HG02943 (cell line): ENCODE measurements around the gene LRRC4C.

Experiments
- ATAC-seq: cut with Tn5 transposase; IDR thresholded peaks from one replicate; pipeline ENCODE4 v1.9.1; 2021; ENCODE audit warnings: mild to moderate bottlenecking, low read depth, moderate library complexity; ENCODE audit not compliant: unreplicated experiment

Gene LRRC4C

DNA sequence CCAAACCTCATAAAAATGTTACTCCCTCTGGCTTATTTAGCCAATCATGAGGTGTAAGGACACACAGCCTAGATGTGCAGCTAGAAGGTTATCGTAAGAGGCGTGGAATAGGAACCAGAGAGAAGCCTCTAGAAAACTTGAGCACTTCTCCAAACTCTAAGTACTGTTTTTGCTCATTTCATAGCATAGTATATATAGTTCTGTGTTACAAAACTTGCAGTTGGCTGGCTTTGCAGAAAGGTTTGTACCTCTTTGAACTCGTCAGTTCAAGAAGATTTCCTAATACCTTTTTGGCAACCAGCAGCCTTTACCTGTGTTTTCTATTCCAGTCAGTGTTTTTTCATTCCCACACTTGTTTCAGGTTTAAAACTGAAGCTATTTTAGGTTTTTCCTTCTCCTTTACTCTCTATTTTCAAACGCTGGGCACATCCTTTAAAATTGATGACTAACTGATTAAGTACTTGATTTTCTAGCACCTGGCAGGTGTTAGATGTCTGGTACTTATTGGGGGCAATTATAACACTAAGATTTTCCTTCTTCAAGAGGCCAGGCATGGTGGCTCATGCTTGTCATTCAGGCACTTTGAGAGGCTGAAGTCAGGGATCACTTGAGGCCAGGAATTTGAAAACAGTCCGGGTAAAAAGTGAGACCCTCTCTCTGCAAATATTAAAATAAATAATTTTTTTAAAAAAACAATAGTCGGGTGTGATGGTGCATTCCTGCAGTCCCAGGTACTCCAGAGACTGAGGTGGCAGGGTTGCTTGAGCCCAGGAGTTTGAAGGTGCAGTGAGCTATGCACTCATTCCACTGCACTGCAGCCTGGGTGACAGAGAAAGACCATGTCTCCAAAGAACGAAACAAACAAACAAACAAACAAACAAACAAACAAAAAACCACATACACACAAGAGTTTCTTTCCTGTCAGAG is 125.2 kb downstream of the LRRC4C start:
- ATAC-seq = no peak

- no peak for ATAC-seq
Observed at GRCh38 chr11:41333357-41333756, 126.1 kb downstream of the LRRC4C start.

- no peak for ATAC-seq
Observed at GRCh38 chr11:41328324-41328723, 131.1 kb downstream of the LRRC4C start.

DNA sequence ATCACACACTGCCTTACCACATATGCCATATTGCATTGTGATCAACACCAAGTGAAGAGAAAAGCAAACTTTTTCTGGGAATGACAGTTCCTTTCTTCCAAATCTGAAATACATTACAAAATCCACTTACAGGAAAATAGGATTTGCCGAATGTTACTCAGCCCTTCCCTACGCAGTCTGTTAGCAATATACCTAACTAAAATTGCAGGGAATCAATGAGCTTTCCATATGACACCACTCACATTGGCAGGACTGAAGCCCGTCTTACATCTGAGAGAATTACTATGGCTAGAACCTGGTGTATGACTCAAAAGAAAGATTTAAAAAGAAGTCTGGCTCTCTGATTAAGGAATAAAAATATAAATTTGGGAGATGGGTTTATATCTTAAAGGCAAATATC is 136.0 kb downstream of the LRRC4C start:
- no peak for ATAC-seq

DNA sequence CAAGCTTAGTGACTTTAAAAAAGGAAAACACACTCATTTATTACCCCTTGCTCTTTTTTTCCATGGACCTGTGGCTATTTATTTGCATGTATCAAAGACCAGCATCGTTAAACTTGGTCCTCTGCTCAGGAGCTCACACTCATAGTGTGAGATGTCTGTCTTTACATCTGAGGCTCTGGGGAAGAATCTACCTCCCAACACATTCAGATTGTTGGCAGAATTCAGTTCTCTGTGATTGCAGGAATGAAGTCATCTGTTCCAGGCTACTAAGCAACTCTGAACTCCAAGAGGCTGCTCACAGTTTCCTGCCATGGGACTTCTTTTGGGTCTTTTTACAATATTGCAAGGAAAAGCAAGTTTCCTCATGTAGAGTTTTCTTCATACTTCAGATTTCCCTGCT is 138.8 kb downstream of the LRRC4C start:
- ATAC-seq = no peak

GRCh38 chr11:41320238-41320637 is 139.2 kb downstream of the LRRC4C start:
- no peak for ATAC-seq

DNA sequence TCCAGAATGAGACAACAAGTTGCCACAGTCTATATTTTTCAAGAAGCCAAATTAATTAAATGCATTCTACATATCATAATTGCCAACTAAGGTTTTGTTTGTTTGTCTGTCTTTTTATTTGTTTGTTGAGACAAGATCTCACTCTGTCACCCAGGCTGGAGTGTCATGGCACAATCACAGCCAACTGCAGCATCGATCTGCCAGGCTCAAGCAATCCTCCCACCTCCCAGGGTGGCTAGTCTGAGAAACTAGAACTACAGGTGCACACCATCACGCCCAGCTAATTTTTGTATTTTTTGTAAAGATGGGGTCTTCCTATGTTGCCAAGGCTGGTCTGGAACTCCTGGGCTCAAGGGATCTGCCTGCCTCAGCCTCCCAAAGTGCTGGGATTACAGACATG is 140.0 kb downstream of the LRRC4C start:
- no peak for ATAC-seq

DNA sequence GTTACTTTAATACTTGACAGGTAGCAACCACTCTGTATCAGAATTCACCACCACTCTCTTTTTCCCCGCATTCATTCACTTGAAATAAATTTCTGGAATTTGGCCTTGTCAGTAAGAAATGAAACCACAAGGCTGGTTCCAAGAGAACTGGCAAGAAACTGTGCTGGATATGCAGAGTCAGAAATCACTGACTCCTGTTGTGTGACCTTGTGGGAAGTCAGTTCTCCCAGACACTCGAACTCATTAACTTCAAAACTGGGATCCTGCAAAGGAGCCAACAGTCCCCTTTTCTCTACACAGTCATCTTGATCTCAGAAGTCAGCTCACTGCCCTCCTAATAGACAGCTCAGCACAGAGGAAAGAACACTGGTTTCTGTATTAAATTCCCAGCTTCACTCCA is 142.7 kb downstream of the LRRC4C start:
- ATAC-seq = no peak

DNA sequence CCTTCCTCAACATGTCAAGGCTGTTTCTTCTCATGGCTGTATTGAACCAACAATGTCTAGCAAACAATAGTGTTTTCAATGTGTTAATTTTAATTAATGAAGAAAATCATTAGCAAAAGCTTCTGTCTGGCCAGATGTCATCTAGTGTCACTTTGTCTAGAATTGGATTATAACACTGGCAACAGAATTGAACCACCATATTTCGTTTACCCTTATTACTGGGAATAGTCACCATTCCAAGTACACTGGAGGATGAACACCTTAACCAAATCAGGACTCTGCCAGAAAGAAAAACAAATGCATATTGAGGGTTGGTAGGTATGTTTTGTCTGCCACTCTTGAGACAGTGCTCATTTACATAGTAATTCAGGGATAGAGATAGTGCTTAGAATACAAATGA is 146.2 kb downstream of the LRRC4C start:
- no peak for ATAC-seq

- no peak for ATAC-seq
Observed at GRCh38 chr11:41309716-41310115, 149.7 kb downstream of the LRRC4C start.

DNA sequence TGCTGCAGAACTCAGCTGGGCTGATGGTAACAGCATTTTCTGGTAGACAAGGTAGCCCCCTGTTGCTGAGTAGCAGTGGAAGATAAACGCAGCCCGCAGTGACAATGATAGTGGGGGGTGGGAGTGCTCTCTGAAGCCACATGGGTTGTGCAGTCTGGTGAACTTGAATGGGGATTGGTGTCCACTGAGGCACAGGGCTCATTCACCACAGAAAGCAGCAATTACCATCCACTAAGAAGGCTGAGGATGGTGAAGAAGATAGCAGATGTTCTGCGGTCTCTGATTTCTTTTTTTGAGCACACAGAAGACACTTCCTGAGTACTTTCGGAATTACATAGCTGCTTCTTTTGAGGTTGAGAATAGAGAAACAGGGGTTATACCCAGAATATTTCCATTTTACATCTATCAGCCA is 150.3 kb downstream of the LRRC4C start:
- ATAC-seq = no peak

DNA sequence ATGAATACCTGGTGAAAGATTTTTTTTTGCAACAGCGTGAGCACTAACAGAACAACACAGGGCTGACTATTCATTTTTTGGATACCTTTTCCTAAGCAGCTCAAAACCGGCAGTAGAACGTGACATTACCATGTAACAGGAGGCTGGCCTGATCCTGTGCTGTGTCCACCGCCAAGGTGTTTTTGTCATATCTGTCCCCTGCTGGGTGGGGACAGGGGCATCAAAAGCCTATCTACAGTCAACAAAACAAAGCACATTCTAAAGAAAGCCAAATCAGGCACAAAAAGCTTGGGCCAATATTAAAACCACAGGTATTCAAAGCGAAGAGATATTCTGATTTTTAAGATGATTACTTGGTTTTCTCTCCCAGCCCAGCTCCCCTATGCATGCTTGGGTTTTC is 151.2 kb downstream of the LRRC4C start:
- ATAC-seq = no peak

GRCh38 chr11:41307296-41308080 is 152.0 kb downstream of the LRRC4C start:
- ATAC-seq = no peak

DNA sequence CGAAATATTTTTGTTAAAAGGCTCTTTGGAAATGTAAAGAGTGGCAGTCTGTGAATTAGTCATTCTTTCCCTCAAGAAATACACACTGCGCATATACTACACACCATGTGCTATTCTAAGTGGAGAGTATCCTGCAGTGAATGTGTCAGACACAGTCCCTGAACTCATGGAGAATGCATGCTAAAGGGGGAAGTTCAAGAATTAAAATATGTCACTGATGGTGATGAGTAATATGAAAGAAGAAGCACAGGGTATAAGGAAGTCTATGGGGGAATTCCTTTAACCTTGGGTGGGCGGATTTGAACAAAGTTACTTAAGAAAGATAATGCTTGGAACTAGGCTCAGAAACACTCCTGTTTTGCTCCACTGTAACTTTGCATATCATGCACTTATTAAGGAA is 153.0 kb downstream of the LRRC4C start:
- ATAC-seq = no peak

DNA sequence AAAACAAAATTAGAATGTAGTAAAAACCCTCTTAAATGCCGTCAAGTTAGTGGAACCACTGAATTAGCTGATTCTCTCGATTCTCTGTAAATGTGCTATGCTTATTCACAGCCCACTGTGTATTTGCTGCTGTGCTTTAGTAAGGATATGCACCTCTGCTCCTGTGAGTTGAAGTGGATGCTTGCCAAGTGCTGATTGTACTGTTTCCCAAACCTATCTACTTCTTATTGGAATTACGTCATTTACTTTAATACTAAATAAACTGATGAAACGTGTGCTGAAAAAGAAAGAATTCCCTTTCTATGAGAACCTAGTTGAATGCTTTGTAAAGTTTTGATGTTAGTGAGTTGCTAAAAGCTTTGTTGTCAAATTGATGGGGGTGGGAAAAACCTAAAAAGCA is 158.4 kb downstream of the LRRC4C start:
- ATAC-seq = no peak

- no peak for ATAC-seq
Observed at GRCh38 chr11:41289408-41289807, 170.0 kb downstream of the LRRC4C start.

DNA sequence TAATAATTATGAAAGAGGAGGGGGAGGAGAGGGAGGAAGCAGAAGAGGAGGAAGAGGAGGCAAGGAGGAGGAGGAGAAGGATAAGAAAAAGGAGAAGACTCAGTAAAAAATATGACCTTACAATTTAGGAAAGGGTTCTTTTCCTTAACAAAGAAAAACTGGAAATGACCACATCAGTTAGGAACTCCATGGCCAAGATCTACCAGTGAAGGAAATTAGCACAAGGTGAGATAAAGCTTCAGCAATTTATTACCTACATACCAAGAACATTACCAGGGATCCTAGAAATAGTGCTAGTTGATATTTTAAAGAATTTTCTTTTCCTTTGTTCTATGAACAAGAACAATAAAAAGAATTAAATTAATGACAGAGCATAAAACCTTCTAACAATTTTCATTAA is 172.7 kb downstream of the LRRC4C start:
- no peak for ATAC-seq

GRCh38 chr11:41284354-41284753 is 175.1 kb downstream of the LRRC4C start:
- no peak for ATAC-seq

DNA sequence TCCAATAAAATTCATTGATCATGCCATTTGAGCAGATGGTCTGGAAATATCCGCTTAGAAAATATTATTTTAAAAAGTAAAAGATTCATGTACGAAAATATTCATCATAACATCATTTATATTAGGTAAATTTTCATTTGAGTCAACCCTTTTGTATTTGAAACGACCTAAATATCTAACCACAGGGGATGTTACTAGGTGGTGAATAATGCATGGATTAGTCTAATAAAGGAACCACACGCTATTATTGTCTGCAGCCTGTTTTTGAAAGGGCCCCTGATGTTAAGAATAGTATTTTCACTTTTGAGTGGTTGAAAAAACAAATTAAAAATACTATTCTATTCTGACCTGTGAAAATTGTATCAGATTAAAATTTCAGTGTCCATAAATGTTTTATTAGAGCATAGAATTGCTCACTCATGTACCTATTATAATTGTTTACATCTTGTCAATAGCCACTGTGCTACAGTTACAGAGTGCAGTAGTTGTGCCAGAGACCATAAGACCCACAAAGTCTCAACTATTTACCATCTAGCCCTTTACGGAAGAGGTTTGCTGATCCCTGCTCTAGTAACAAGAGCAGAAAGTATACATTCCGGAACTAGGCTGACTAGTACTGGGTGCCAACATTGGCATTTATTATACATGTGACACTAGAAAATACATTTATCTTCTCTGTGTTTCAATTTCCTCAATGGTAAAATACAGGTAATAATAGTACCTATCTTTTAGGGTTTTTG is 176.1 kb downstream of the LRRC4C start:
- no peak for ATAC-seq

DNA sequence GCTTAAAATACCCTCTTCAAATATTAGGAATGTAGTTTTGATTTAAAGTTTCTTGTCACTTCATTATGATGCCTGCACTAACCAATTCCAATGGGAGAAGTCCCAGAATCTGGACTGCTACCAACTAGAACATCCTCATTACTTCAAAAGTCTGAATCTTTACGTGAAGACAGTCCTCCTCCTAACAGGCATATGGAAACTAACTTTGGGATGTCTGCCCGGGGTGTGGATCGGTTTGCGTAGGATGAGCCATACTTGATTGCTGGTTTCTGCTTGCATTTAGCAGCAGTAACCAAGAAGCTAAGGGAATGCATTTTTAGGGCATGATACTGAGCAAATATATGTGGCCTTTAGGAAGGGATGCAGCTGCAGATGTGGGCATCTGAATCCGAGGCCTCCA is 177.1 kb downstream of the LRRC4C start:
- no peak for ATAC-seq

GRCh38 chr11:41281131-41281742 is 178.2 kb downstream of the LRRC4C start:
- ATAC-seq = no peak
